Heart left ventricle (tissue), 16 donors: ENCODE results near the gene CXorf58. TPM values are rescaled to one million over a fixed set of nuclear protein-coding genes. Genes with fewer than 3 reads are reported as not detected.
"Not testable (repeated sequence)": the region's sequence is repeated elsewhere in the genome, so short reads cannot be mapped to it uniquely, and the experiment has no call there.

Source experiments
- ATAC-seq, 4 donors: fragments of 200-7000 bp; cut with Tn5 transposase; one replicate each; pipeline ENCODE4 v1.9.1; 2020 to 2022; ENCODE audit warnings: moderate library complexity in 4 of 4, mild to moderate bottlenecking in 3 of 4, moderate number of reproducible peaks in 1 of 4
- DNase-seq, 5 donors: peaks; one replicate each; pipeline ENCODE4 v3.0.0-alpha.2; 2020
- H3K27ac ChIP-seq, 12 donors: fragments of 200-600 bp; sonication (generic) in 4 of 12; one replicate each; pipeline versions ENCODE4 v1.5.0 to v1.8.0; 2016 to 2022; ENCODE audit warnings: mild to moderate bottlenecking in 2 of 12
- H3K27me3 ChIP-seq, 9 donors: fragments of 200-600 bp; sonication (generic) in 2 of 9; one replicate each; pipeline versions ENCODE4 v1.5.1 to v1.8.0; 2016 to 2022; ENCODE audit warnings: mild to moderate bottlenecking in 3 of 9
- H3K36me3 ChIP-seq, 9 donors: fragments of 200-600 bp; sonication (generic) in 2 of 9; one replicate each; pipeline versions ENCODE4 v1.5.0 to v1.8.0; 2018 to 2022; ENCODE audit warnings: mild to moderate bottlenecking in 2 of 9
- H3K4me1 ChIP-seq, 12 donors: fragments of 200-600 bp; sonication (generic) in 4 of 12; one replicate each; pipeline versions ENCODE4 v1.5.0 to v1.8.0; 2016 to 2022; ENCODE audit warnings: mild to moderate bottlenecking in 3 of 12
- H3K4me3 ChIP-seq, 12 donors: fragments of 200-600 bp; sonication (generic) in 4 of 12; one replicate each; pipeline versions ENCODE4 v1.5.0 to v1.8.0; 2017 to 2022; ENCODE audit warnings: mild to moderate bottlenecking in 9 of 12, moderate library complexity in 4 of 12
- H3K9me3 ChIP-seq, 12 donors: fragments of 200-600 bp; sonication (generic) in 4 of 12; one replicate each; pipeline versions ENCODE4 v1.5.0 to v1.8.0; 2016 to 2022; ENCODE audit warnings: mild to moderate bottlenecking in 1 of 12
- POLR2A ChIP-seq, 2 donors: fragments of 450-650 bp; IDR thresholded peaks; one replicate each; pipeline ENCODE4 v1.6.1; 2017; ENCODE audit warnings: antibody characterized with exemption in 2 of 2, mild to moderate bottlenecking in 2 of 2, moderate library complexity in 2 of 2
- WGBS, 4 donors: extraction: QIAGEN DNeasy Blood & Tissue Kit in 2 of 4; methylation state at CpG; one replicate each; pipeline versions ENCODE4 v1.1.5 to v1.1.7; 2013 to 2018; 5-methylcytosine and 5-hydroxymethylcytosine counted together
- intact Hi-C, 10 donors: fragments of 100-400 bp; cut with DNase I; formaldehyde crosslinking; loops; one replicate each; pipeline versions ENCODE4 v1.11.1 to v1.14.2; 2022
- polyA plus RNA-seq, 2 donors: library from polyadenylated mRNA; stranded (reverse); fragments of 200-250 nt; gene quantifications; one replicate each; pipeline ENCODE4 v1.2.3, GENCODE V29; 2013
- total RNA-seq, 9 donors: library from RNA; depleted of rRNA in 2 of 9; stranded (reverse); fragments of >200 nt in 2 of 9; fragmentation: NEBNext Ultra II Directional in 3 of 9; extraction: Animal tissue kit (Norgen Biotek cat#: 25700) in 3 of 9; gene quantifications; one replicate each; pipeline versions ENCODE4 v1.1.0 to v1.2.4, GENCODE V29; 2016 to 2023
- TF ChIP-seq, protein P1 (sequence below), 12 donors: fragments of 200-600 bp; sonication (generic) in 4 of 12; IDR thresholded peaks; one replicate each; pipeline versions ENCODE4 v1.5.0 to v1.8.0; 2018 to 2022; ENCODE audit warnings: antibody characterized with exemption in 12 of 12, mild to moderate bottlenecking in 5 of 12
- donor health status: ischemic (EF 13 %, LVEDD 7.1; RV severe dilation, severe dysfunction).
- donor health status: healthy with polysubstance abuse.
- donor health status: DM: no; HTN: yes; CAD: no.
- donor health status: DM: no; HTN: no; CAD: no.
- donor health status: ischemic (EF 25% LVEDD 6.9; RV normal size, moderate dysfunction).
- donor health status: ischemic (EF 25% LVEDD 5.7; RV mildly dilated, moderate dysfunction).
- donor health status: healthy.
- donor health status: DM: yes; HTN: yes; CAD: no.
- donor health status: ischemic (EF 35%, LVEDD 5.7; RV mildly dilated, moderate dysfunction).
- donor health status: nonischemic (EF 11% LVEDD 7.7; RV severe dilation, severe dysfunction).
- donor health status: DM: yes; HTN: yes; CAD: no.
- donor health status: PGD.
- donor health status: ischemic (EF 29% LVEDD 5.4; RV normal size, mild dysfunction).
- donor health status: nonischemic (EF 23%, LVEDD 6.1; RV moderate dilation, normal function).

Gene CXorf58
- total and polyA plus RNA-seq, 11 donors, result 0.10 to 0.30 (median 0.21) TPM; not detected in 5

DNA sequence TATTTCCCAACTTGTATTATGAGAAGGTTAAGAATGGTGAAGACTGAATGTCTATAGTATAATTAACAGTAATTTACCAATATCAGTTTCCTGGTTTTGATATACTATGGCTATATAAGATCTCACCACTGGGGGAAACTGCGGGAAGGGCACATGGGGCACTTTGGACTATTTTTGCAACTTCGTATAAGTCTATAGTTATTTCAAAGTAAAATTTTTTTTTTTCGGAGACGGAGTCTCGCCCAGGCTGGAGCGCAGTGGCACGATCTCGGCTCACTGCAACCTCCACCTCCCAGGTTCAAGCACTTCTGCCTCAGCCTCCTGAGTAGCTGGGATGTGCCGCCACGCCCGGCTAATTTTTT, 46.1 kb downstream of the CXorf58 start:
- no peak for ATAC-seq
- Histone ChIP-seq H3K9me3 (no peaks in the 10 kb centered on the region), H3K4me1 (peaks cover 0 to 8% (median 0%) of the 10 kb centered on the region in 12 donors), H3K27ac (peak overlapping the region in 1 of 12 donors; percentile 40), H3K36me3 (no peaks in the 10 kb centered on the region), H3K4me3 (no peak overlapping the region), H3K27me3 (peaks cover 0 to 13% (median 0%) of the 10 kb centered on the region in 9 donors)
- no peak for DNase-seq
- intact Hi-C loops, result no loop called here
- WGBS, 4 donors, result 85 to 94% (median 92%) methylated on average over 11 of the region's 11 CpGs
- TF ChIP-seq POLR2A (IDR thresholded peaks at IDR 0.05), result no peak
- TF ChIP-seq, protein P1, sequence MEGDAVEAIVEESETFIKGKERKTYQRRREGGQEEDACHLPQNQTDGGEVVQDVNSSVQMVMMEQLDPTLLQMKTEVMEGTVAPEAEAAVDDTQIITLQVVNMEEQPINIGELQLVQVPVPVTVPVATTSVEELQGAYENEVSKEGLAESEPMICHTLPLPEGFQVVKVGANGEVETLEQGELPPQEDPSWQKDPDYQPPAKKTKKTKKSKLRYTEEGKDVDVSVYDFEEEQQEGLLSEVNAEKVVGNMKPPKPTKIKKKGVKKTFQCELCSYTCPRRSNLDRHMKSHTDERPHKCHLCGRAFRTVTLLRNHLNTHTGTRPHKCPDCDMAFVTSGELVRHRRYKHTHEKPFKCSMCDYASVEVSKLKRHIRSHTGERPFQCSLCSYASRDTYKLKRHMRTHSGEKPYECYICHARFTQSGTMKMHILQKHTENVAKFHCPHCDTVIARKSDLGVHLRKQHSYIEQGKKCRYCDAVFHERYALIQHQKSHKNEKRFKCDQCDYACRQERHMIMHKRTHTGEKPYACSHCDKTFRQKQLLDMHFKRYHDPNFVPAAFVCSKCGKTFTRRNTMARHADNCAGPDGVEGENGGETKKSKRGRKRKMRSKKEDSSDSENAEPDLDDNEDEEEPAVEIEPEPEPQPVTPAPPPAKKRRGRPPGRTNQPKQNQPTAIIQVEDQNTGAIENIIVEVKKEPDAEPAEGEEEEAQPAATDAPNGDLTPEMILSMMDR (IDR thresholded peaks at IDR 0.05), result no peak

DNA sequence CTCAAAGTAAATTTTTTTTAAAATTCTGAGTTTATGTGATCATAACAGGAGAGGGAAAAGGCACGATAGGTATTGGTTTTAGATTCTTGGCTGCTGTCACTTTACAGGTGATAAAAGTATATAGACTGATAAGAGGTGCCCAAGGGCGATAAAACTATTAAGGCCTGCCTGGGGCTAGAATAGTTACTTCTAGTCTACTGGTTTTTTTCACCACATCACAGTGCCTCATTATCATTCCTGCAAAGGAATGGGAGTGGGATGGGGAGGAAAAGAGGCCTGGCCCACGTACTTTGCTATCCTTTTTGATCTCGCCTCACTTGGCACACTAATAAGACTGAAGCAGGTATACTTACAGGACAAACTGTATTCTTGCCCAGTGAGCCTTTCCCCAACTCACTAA, 46.6 kb downstream of the CXorf58 start:
- TF ChIP-seq, protein P1 (IDR thresholded peaks at IDR 0.05), result no peak
- TF ChIP-seq POLR2A (IDR thresholded peaks at IDR 0.05), result no peak
- H3K9me3 ChIP-seq, result no peaks in the 10 kb centered on the region
- intact Hi-C loops, result no loop called here
- no peak overlapping the region for H3K4me3 ChIP-seq
- peaks cover 0 to 13% (median 0%) of the 10 kb centered on the region in 9 donors for H3K27me3 ChIP-seq
- ATAC-seq (no peak), DNase-seq (no peak)
- no peak overlapping the region for H3K27ac ChIP-seq
- 64 to 77% (median 72%) methylated on average over 4 of the region's 4 CpGs for WGBS, 4 donors
- no peaks in the 10 kb centered on the region for H3K36me3 ChIP-seq
- H3K4me1 ChIP-seq, result peaks cover 0 to 8% (median 0%) of the 10 kb centered on the region in 12 donors

DNA sequence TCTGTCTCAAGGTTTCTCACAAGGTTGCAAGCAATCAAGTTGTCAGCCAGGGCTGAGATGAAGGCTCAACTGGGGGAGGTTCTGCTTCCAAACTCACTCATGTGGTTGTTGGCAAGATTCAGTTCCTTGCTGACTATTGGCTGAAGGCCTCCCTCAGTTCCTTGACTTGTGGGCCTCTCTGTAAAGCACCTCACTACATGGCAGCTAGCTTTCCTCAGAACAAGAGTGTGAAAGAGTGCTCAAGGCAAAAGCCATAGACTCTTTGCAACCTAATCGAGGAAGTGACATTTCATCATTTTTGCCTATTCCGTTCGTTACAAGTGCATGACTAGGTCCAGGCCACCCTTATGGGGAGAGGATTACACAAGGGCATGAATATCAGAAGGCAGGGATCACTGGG, 52.0 kb downstream of the CXorf58 start:
- ATAC-seq, result no peak
- WGBS, 4 donors, result 81 to 86% (median 83%) methylated on average over 3 of the region's 3 CpGs

DNA sequence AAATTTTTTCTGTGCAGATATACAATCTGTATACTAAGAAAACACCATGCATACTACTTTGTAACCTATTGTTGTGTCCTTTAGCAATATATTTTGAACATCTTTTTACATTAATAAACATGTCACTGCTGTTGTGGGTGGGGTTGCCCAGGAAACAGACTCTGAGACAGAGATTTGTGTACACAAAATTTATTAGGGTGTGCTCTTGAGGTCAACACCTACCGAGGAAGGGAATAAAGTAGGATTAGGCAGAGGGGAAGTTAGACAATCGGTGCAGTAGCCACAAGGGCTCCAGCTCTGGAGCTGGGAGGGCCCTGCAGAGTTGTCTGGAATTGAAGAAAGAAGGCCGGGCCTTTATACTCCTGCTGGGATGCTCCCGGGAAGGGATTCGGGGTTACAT, 56.4 kb downstream of the CXorf58 start:
- intact Hi-C loops, result no loop called here
- Histone ChIP-seq H3K27me3 (peaks cover 0 to 25% (median 0%) of the 10 kb centered on the region in 9 donors), H3K36me3 (no peaks in the 10 kb centered on the region), H3K27ac (no peak overlapping the region), H3K4me3 (no peak overlapping the region), H3K4me1 (no peaks in the 10 kb centered on the region), H3K9me3 (no peaks in the 10 kb centered on the region)
- 72 to 87% (median 77%) methylated on average over 5 of the region's 5 CpGs for WGBS, 4 donors
- ATAC-seq, result no peak
- DNase-seq, result no peak
- TF ChIP-seq, protein P1 (IDR thresholded peaks at IDR 0.05), result no peak
- no peak for TF ChIP-seq POLR2A (IDR thresholded peaks at IDR 0.05)

More for the DNA sequence above, 52.0 kb downstream of the CXorf58 start:
- H3K4me1 ChIP-seq, result no peaks in the 10 kb centered on the region
- no peak overlapping the region for H3K4me3 ChIP-seq
- H3K9me3 ChIP-seq, result no peaks in the 10 kb centered on the region
- no peak overlapping the region for H3K27ac ChIP-seq
- peaks cover 0 to 16% (median 0%) of the 10 kb centered on the region in 9 donors for H3K27me3 ChIP-seq
- no peak for TF ChIP-seq POLR2A (IDR thresholded peaks at IDR 0.05)
- TF ChIP-seq, protein P1 (IDR thresholded peaks at IDR 0.05), result no peak
- no peaks in the 10 kb centered on the region for H3K36me3 ChIP-seq
- no peak for DNase-seq
- intact Hi-C loops, result no loop called here

DNA sequence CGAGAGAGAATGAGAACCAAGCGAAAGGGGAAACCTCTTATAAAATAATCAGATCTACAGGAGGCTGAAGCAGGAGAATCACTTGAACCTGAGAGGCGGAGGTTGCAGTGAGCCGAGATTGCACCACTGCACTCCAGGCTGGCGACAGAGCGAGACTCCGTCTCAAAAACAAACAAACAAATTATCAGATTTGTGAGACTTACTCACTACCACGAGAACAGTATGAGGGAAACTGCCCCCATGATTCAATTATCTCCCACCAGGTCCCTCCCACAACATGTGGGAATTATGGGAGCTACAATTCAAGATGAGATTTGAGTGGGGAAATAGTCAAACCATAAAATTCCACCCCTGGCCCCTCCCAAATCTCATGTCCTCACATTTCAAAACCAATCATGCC, 57.8 kb downstream of the CXorf58 start:
- H3K4me1 ChIP-seq, H3K36me3 ChIP-seq, intact Hi-C loops, ATAC-seq, H3K4me3 ChIP-seq, DNase-seq, H3K9me3 ChIP-seq, H3K27ac ChIP-seq: not testable (repeated sequence)
- H3K27me3 ChIP-seq, result peaks cover 0 to 32% (median 0%) of the 10 kb centered on the region in 9 donors
- 80 to 92% (median 89%) methylated on average over 8 of the region's 8 CpGs for WGBS, 4 donors
